ENCODE results near the gene SLC16A7.

GRCh38 chr12:59570145-59570544, 25.7 kb upstream of the SLC16A7 start:
- TF ChIP-seq, protein P1, sequence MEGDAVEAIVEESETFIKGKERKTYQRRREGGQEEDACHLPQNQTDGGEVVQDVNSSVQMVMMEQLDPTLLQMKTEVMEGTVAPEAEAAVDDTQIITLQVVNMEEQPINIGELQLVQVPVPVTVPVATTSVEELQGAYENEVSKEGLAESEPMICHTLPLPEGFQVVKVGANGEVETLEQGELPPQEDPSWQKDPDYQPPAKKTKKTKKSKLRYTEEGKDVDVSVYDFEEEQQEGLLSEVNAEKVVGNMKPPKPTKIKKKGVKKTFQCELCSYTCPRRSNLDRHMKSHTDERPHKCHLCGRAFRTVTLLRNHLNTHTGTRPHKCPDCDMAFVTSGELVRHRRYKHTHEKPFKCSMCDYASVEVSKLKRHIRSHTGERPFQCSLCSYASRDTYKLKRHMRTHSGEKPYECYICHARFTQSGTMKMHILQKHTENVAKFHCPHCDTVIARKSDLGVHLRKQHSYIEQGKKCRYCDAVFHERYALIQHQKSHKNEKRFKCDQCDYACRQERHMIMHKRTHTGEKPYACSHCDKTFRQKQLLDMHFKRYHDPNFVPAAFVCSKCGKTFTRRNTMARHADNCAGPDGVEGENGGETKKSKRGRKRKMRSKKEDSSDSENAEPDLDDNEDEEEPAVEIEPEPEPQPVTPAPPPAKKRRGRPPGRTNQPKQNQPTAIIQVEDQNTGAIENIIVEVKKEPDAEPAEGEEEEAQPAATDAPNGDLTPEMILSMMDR (conservative IDR thresholded peaks at IDR 0.05; ENCODE audit: low read length) = no peak
- TF ChIP-seq EZH2phosphoT487 (IDR thresholded peaks at IDR 0.05; ENCODE audit: borderline replicate concordance, low read depth, low read length) = no peak

Data from OCI-LY7 (cell line).